Measurements from ENCODE around the gene AKAP7. TPM values are rescaled to one million over a fixed set of nuclear protein-coding genes. Genes with fewer than 3 reads are reported as not detected.

AKAP7 gene
- total RNA-seq, 6 donors from 2014 or later = 2.4 to 11.3 (median 7.1) TPM

- no peaks in the 10 kb centered on the region for H3K4me1 ChIP-seq
- DNase-seq = no peak
- ATAC-seq (ENCODE audit: low FRiP score in 2 of 2) = no peak
- H3K9me3 ChIP-seq = no peaks in the 10 kb centered on the region
- no peaks in the 10 kb centered on the region for H3K36me3 ChIP-seq
- WGBS, 2 donors = 61 to 76% methylated on average over 3 of the region's 3 CpGs
- TF ChIP-seq CTCF (IDR thresholded peaks at IDR 0.05) = no peak
- no peak overlapping the region for H3K4me3 ChIP-seq
- no peaks in the 10 kb centered on the region for H3K27me3 ChIP-seq
- H3K27ac ChIP-seq = no peak overlapping the region
Observed at GRCh38 chr6:131124336-131125071, 10.8 kb upstream of the AKAP7 start.

GRCh38 chr6:131125431-131125830, 9.8 kb upstream of the AKAP7 start:
- no peaks in the 10 kb centered on the region for H3K36me3 ChIP-seq
- TF ChIP-seq POLR2AphosphoS5 (IDR thresholded peaks at IDR 0.05) (no peak), EP300 (IDR thresholded peaks at IDR 0.05) (no peak), POLR2A (IDR thresholded peaks at IDR 0.05) (no peak)
- no peak overlapping the region for H3K27ac ChIP-seq
- DNase-seq = no peak
- 89 to 100% methylated on average over 1 of the region's 1 CpG for WGBS, 2 donors
- H3K4me3 ChIP-seq = no peak overlapping the region
- no peaks in the 10 kb centered on the region for H3K27me3 ChIP-seq
- no peak for ATAC-seq (ENCODE audit: low FRiP score in 2 of 2)
- H3K9me3 ChIP-seq = no peaks in the 10 kb centered on the region
- no peaks in the 10 kb centered on the region for H3K4me1 ChIP-seq

- no peaks in the 10 kb centered on the region for H3K36me3 ChIP-seq
- no peak overlapping the region for H3K4me3 ChIP-seq
- no peaks in the 10 kb centered on the region for H3K27me3 ChIP-seq
- ATAC-seq (ENCODE audit: low FRiP score in 2 of 2) (no peak), DNase-seq (no peak)
- WGBS, 2 donors = 73 to 80% methylated on average over 9 to 10 of the region's 10 CpGs
- no peak overlapping the region for H3K27ac ChIP-seq
- TF ChIP-seq POLR2AphosphoS5 (IDR thresholded peaks at IDR 0.05) (no peak), CTCF (IDR thresholded peaks at IDR 0.05) (no peak), EP300 (IDR thresholded peaks at IDR 0.05) (no peak), POLR2A (IDR thresholded peaks at IDR 0.05) (no peak)
- H3K9me3 ChIP-seq = no peaks in the 10 kb centered on the region
- H3K4me1 ChIP-seq = peaks cover 5 to 7% (median 6%) of the 10 kb centered on the region in 4 donors
Observed at GRCh38 chr6:131129689-131130553, 5.3 kb upstream of the AKAP7 start.

- H3K27ac ChIP-seq = no peak overlapping the region
- TF ChIP-seq POLR2A (IDR thresholded peaks at IDR 0.05) = no peak
- TF ChIP-seq CTCF (IDR thresholded peaks at IDR 0.05) = no peak
- TF ChIP-seq EP300 (IDR thresholded peaks at IDR 0.05) = no peak
- no peak for TF ChIP-seq POLR2AphosphoS5 (IDR thresholded peaks at IDR 0.05)
- H3K9me3 ChIP-seq = no peaks in the 10 kb centered on the region
- H3K36me3 ChIP-seq = no peaks in the 10 kb centered on the region
- ATAC-seq (ENCODE audit: low FRiP score in 2 of 2) (no peak), DNase-seq (no peak)
- peaks cover 5 to 7% (median 6%) of the 10 kb centered on the region in 4 donors for H3K4me1 ChIP-seq
- H3K27me3 ChIP-seq = no peaks in the 10 kb centered on the region
- no peak overlapping the region for H3K4me3 ChIP-seq
- WGBS, 2 donors = 95 to 98% methylated on average over 5 of the region's 5 CpGs
Observed at GRCh38 chr6:131130554-131130940, 4.7 kb upstream of the AKAP7 start.

GRCh38 chr6:131132360-131132759, 2.9 kb upstream of the AKAP7 start:
- 83 to 86% methylated on average over 4 of the region's 4 CpGs for WGBS, 2 donors
- H3K27me3 ChIP-seq = no peaks in the 10 kb centered on the region
- no peak for TF ChIP-seq POLR2AphosphoS5 (IDR thresholded peaks at IDR 0.05)
- TF ChIP-seq EP300 (IDR thresholded peaks at IDR 0.05) = no peak
- TF ChIP-seq POLR2A (IDR thresholded peaks at IDR 0.05) = no peak
- TF ChIP-seq CTCF (IDR thresholded peaks at IDR 0.05) = no peak
- H3K4me1 ChIP-seq = peaks cover 6 to 15% (median 8%) of the 10 kb centered on the region in 4 donors
- H3K4me3 ChIP-seq = no peak overlapping the region
- H3K9me3 ChIP-seq = no peaks in the 10 kb centered on the region
- no peak for DNase-seq
- no peak for ATAC-seq (ENCODE audit: low FRiP score in 2 of 2)
- H3K27ac ChIP-seq = no peak overlapping the region
- H3K36me3 ChIP-seq = no peaks in the 10 kb centered on the region
